ENCODE results near the gene ZNF496.

DNA sequence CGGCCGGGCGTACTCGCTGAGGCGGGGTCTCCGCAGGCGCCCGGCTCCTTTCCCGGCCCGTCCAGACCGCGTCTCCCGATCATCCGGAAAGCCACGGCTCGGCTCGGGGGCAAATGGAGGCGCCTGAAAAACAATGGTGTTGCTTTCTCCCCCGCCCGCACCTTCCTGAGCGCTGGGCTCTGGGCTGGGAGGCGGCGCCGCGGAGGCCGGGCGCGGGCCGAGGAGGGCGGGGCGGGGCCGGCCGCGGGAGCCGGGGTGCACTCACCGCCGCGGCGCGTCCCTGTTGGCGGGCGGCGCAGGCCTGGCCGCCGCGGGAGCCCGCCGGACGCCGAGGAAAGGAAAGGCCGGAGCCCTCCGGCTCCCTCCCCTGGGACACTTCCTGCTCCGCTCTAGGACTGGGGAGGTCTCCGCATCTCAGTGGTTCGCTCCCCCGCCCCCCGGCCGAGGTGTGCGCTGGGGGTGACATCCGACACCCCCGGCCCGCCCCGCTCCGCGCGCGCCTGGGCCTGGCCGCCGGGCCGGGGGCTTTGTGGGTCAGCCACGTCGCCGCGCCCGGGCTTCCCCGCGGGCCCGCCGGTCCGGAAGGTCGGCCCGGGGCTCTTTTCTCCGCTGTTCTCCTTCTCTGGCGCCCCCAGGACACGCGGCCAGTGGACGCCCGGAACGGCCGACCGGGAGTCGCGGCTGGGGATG is at the start of gene ZNF496:
- TF ChIP-seq POLR2A (IDR thresholded peaks at IDR 0.05; ENCODE audit: low read depth, low read length) (peak; percentile 27; the same call in 1 of the 2 replicates), MAZ (IDR thresholded peaks at IDR 0.05; ENCODE audit: borderline replicate concordance, low read depth, low read length) (peak; percentile 86; the same call in 1 of the 2 replicates), CHD1 (IDR thresholded peaks at IDR 0.05; ENCODE audit: low read depth, low read length) (no peak), RAD21 (IDR thresholded peaks at IDR 0.05; ENCODE audit: low read length) (no peak), FOS (IDR thresholded peaks at IDR 0.05; ENCODE audit: low read depth, low read length) (no peak), CEBPB (IDR thresholded peaks at IDR 0.05; ENCODE audit: low read depth, low read length) (no peak), MAFK (IDR thresholded peaks at IDR 0.05; ENCODE audit: low read depth, low read length) (no peak), RCOR1 (IDR thresholded peaks at IDR 0.05; ENCODE audit: insufficient replicate concordance, low read length) (no peak)
- TF ChIP-seq, protein P1, sequence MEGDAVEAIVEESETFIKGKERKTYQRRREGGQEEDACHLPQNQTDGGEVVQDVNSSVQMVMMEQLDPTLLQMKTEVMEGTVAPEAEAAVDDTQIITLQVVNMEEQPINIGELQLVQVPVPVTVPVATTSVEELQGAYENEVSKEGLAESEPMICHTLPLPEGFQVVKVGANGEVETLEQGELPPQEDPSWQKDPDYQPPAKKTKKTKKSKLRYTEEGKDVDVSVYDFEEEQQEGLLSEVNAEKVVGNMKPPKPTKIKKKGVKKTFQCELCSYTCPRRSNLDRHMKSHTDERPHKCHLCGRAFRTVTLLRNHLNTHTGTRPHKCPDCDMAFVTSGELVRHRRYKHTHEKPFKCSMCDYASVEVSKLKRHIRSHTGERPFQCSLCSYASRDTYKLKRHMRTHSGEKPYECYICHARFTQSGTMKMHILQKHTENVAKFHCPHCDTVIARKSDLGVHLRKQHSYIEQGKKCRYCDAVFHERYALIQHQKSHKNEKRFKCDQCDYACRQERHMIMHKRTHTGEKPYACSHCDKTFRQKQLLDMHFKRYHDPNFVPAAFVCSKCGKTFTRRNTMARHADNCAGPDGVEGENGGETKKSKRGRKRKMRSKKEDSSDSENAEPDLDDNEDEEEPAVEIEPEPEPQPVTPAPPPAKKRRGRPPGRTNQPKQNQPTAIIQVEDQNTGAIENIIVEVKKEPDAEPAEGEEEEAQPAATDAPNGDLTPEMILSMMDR (conservative IDR thresholded peaks at IDR 0.05; ENCODE audit: low read depth, low read length): no peak
